Measurements from ENCODE around the gene SP6.

The SP6 gene

DNA sequence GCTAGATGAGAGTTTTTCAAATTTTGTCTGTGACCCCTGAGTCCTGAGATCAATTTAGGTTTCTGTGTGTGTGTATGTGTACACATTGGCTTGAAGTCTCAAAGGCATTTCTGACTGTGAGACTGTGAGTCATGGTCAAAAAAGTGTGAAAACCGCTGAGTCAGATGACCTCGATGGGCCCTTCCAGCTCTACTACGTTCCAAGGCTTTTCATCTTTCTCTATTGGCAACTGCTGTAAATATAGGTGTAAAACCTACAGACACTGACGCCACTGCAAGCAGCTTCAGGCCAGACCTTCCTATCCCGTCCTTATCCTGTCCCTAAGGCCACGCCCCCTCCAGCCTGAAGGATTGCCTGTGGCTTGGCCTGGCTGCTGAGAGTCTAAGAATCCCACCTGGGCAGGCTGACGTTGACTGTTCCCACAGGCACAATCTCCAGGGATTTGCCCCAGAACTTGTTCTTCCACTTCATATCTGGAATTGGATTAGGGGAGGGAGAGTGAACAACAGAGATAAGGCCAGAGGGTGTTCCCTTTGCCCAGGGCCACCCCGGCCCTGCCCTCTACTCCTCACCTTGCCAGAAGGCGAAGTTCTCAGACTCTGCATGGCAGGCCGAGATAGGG is 40.7 kb downstream of the SP6 start:
- no peak for DNase-seq

DNA sequence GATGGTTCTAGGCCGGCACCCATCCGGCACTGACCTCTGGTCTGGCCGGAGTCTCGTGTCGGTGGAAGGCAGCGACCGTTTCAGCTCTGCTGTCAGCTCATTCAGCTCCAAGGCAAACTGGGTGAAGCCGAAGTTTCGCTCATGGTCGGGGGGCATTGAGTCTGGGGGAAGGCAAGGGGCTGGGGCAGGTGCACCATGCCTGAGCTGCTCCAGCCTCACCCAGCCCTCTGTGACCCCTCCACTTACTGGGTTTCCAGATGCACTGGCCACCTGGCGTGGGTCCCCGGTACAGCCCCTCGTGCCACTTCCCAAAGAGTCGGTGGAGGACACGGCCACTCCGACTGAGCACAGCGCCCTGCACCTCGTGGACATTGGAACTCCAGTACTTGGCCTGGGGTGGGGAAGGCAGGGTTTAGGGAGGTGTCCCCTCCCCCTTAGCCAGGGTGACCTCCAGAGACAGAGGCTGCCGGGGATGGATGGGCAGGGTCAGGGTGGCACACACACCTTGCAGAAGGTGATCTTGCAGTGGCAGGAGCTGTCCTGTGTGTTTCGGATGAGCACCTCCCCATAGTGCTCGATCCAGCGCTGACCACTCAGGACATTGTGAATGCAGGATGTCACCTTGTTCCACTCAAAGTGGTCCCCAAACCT is 42.0 kb downstream of the SP6 start:
- DNase-seq, result no peak

DNA sequence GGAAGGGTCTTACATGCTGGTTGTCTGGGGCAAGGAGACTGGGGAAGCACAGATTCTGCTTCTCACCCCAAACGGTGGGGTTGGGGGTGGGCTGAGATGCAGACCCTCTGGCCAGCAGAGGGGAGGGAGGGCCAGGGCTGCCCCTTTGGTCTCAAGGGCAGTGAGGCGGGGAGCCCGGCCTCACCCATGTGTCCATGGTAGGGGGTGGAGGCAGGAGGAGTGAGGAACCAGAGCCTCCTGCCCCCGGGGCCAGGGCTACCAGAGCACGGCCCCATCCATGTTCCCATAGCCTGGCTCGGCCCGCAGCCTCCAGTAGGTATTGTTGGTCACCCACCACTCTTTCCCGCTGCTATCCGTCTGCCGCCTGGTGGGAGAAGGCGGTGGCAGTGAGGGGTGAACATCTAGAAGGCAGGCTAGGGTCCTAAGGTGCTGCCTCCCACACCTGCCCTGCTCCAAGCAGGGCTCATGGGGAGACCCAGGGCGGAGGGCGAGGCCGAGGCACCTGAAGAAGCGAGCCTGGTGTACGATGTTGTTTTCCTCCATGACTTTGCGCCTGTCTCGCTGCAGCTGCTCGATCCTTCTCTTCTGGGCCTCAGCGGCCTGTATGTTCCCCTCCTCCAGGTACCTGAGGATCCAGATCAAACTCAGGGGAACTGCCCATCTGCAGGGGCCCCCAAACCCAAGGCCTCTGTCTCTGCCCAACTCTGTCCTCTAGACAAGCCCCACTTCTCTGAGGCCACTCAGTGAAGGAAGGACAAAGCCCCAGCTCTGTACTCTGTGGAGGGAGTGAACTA is 42.7 kb downstream of the SP6 start:
- no peak for DNase-seq

DNA sequence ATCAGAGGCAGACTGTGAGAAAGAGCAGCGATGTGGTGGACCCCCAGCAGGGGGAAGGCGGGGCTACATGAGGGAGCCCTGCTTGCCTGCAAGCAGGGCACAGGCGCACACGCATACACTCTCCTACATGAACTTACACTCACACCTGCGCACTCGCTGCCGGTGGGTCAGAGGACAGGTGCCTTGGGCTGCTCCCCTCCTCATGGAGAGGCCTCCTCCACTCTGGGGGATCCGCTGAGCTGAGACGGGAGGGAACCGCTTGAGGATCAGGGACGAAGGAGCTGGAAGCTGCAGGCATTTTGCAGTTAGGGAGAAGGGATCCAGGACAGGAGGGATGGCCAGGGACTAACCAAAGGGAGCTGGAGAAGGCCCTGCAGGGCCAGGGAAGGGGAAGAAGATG is 43.5 kb downstream of the SP6 start:
- no peak for DNase-seq

DNA sequence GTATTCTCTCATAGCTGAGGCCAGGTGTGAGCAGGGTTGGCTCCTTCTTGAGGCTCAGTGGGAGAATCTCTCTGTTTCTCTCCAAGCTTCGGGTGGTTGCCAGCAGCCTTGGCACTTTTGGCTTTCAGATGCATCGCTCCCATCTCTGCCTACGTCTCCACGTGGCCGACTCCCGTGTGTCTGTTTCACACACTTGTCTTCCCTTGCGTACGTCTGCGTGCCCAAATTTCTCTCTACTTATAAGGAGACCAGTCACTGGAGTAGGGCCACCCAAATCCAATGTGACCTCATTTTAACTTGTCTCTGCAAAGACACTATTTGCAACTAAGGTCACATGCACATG is 44.1 kb downstream of the SP6 start:
- DNase-seq, result no peak

DNA sequence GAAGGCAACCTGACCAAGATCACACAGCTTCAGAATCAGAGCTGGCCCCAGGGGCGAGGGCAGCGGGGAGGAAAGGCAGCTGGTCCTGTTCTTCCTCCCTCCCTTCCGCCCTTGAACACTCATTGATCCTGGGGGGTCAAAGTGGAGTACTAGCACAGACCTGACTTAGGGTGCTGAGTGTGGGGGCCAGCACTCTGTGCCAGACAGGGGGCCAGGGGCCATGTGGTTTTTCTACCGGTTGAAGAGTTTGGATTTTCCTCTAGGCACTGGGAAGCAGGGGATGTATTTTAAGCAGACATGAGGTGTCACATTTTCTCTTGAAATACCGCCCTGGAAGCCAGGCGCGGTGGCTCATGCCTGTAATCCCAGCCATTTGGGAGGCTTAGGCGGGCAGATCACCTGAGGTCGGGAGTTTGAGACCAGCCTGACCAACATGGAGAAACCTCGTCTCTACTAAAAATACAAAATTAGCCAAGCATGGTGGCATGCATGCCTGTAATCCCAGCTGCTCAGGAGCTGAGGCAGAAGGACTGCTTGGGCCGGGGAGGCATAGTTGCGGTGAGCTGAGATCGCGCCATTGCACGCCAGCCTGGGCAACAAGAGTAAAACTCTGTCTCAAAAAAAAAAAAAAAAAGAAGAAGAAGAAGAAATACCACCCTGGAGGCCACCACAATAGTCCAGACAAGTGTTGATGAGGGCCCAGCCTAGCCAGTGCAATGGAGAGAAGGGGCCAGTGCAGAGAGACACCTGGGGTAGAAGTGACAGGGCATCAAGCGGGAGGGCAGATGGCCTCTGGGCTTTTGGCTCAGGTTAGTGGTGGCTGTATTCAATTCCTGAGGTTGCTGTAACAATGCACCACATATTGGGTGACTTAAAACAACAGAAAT is 44.7 kb downstream of the SP6 start:
- no peak for DNase-seq

DNA sequence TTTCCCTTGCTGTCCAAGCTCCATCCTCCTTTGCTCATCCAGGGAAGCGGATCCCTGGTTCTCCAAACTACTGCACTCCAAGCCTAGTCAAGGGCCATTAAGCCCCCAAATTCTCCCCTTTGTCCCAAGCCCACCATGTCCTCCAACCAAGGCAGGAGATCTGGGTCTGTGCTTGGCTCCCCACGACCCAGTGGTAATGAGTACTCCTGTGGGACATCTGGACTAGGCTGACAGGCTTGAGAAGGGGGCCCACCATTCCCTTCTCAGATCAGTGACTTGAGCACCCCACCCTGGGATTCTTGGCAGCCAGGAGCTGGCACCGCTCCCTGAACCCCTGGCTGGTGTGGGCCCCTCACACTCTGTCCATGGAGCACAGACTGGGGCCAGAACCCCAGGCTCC is 46.5 kb downstream of the SP6 start:
- DNase-seq, result no peak

DNA sequence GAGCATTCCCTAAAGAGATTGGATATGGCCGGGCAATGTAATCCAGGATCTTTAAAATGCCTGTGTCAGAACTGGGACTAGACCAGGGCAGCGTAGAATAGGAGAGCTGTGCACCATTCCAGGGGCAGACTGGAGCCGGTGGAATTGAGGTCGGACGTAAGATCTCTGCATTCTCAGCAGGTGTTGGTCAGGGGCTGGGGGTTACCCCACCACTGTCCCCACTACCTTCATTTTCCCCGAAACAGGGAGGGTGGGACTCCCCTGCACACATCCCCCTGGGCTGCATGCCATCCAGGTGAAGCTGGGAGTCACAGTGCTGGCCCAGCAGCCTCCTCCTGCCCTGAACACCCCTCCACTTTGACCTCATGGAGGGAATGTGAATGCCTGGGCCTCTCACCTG is 47.2 kb downstream of the SP6 start:
- DNase-seq, result no peak

DNA sequence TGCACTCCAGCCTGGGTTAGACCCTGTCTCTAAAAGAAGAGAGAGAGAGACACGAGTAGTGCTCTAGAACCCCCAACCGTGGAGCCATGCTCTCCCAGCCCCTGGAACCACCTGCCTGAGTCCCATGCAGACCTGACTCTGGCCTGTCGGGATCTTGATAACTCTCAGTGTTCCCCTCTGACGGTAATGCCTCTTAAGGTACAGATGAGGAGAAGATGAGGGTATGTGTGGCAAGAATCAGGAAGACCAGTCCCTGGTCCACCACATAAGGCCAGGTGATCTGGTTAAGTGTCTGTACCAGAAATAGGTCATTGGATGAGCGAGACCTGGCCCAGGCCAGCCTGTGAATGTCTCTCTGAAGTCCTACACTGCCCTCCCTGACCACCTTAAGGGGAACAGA is 47.8 kb downstream of the SP6 start:
- DNase-seq, result no peak

DNA sequence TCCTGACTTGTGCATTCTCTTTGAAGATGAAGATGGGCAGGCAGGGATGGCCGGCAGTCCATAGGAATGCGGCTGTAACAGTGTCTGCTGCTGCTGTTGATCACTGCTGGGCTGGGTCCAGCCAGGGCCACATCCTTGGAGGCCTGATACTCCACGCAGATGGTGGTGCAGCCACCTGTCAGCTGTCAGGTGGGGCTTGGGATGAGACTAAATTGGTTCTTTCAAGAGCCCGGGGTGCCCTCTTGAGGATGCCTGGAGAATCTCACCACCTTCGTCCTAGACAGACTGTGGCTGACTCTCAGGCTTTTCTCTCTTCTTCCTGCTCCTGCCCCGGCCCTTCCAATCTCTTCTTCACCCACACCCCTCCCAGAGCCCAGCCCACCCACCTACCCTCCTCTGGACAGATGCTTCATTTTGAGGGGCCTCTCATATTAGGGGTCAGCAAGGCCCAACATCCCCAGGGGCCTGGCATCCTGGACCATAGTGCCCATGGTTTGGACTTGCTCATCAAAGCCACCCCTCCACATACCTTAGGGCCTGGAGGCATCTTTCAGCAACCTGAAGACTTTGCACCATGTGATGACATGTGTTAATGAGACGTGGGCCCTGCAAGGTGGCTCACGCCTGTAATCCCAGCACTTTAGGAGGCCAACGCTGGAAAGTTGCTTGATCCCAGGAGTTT is 48.5 kb downstream of the SP6 start:
- DNase-seq, result peak; percentile 64

DNA sequence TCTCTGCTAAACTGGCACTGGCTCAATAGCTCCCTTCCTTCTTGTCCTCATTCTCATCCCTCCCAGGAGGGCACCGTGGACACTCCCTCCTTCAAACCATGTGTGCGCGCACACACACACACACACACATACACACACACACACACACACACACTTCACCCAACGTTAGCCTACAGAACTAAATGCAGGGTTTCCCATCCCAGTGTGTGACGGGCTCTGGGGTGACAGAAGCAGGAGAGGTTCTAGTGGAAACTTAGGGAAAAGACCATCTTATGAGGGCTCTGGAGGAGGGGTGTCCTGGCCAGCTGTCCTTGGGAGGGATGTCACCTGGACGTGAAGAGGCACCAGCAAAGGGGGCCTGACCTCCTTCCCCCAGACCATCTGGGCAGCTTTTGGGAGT is 49.1 kb downstream of the SP6 start:
- no peak for DNase-seq

DNA sequence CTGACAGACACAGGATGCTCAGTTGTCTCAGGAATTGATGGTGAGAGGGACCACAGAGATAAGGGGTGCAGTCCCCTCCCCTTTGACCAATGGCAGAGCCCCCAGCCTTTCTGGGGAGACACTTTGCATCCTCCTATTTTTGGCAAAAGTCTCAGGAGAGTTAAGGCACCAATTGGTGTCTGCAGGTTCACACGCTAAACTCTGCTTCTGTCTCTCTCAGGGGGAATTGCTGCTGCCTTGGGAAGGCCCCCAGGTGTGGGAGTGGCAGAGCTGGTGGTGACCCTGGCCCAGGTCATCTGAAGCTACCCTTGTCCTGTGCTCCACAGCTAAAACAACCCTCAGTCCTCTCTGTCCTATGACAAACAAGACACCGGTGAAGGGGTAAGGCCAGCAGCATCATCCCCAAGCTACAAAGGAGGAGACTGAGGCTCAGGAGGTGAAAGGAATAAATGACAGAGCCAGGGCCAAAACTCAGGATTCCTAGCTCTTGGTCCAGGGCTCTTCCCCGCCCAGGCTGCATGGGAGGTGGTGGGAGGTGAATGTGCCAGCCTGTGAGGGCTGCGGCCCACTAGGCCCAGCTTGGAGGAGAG is 49.7 kb downstream of the SP6 start:
- DNase-seq, result no peak

DNA sequence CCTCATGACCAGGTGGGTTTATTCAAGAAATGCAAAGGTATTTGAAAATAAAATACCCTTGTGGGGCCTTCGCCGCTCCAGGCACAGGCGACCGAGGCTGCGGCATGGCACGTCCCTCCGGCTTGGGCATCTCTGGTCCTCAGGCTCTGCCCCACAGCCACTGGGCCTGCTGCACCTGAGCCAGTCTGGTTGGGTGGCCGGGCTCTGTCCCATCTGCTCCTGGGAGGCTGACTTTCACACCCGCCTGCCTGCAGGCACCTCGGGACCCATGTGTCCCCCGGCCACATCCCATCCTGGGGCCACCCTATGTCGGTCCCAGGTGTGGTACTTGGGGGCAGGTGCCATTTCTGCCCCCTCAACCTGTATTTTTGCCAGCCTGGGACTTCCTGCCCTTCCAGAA is 50.3 kb downstream of the SP6 start:
- no peak for DNase-seq

DNA sequence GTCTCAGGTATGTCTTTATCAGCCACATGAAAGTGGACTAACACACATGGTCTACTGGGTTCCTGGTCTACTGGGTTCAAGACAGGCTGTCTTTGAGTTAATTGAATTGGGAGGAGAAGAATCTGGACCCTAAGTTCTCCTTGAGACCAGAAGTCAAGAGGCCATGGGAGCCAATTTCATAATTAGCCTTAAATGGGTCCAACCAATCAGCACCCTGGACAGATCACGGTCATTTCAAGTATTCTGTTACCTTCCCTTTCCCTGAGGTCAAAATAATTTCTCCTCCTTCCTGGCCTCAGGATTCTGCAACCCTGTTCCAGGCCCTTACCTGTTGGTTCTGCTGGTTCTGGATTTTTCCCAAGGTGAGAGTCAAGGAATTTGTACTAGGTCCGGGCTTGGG is 53.2 kb downstream of the SP6 start:
- DNase-seq, result no peak
